GM18505 (cell line): Measurements from ENCODE around the gene FAM171A1.
"Not testable (repeated sequence)": the region's sequence is repeated elsewhere in the genome, so short reads cannot be mapped to it uniquely, and the experiment has no call there.

Source experiments
- ATAC-seq: cut with Tn5 transposase; IDR thresholded peaks from one replicate; pipeline ENCODE4 v1.9.1; 2021; ENCODE audit not compliant: unreplicated experiment
- POLR2A ChIP-seq: IDR thresholded peaks from 4 replicates; pipeline ENCODE4 v1.6.1; 2011; ENCODE audit warnings: borderline replicate concordance; ENCODE audit not compliant: insufficient read depth, insufficient read length; ENCODE audit errors: extremely low read depth

Gene FAM171A1

DNA sequence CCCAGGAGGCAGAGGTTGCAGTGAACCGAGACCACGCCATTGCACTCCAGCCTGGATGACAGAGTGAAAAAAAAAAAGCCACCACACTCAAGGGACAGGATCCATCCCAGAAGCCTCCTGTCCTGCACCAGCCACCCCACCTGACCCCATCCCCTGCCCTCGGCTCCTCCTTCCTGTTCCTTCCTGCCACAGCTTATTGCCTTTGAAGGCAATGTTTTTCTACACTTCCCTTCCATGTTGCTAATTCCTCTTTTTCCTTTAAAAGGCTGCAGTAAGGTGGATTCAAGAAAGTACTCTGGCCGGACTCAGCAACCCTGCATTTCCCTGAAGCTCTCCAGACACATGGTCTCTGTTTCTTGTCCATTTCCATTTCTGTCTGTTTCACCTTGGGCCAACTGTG lies 80.9 kb downstream of the FAM171A1 start:
- no peak for TF ChIP-seq POLR2A
- no peak for ATAC-seq

DNA sequence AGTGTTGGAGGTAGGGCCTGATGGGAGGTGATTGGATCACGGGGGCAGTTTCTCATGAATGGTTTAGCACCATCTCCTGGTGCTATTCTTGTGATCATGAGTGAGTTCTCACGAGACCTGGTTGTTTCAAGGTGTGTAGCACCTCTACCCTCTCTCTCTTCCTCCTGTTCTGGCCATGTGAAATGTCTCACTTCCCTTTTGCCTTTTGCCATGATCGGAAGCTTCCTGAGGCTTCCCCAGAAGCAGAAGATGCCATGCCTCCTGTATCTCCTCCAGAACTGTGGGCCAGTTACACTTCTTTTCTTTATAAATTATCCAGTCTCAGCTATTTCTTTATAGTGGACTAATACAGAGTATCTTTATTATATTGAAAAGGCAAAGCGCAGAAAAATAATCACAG lies 90.1 kb downstream of the FAM171A1 start:
- no peak for TF ChIP-seq POLR2A
- ATAC-seq, result no peak

- ATAC-seq, result no peak
- no peak for TF ChIP-seq POLR2A
Observed at GRCh38 chr10:15280462-15280861, 90.6 kb downstream of the FAM171A1 start.

GRCh38 chr10:15279236-15279635 lies 91.9 kb downstream of the FAM171A1 start:
- TF ChIP-seq POLR2A, result no peak
- ATAC-seq, result no peak

DNA sequence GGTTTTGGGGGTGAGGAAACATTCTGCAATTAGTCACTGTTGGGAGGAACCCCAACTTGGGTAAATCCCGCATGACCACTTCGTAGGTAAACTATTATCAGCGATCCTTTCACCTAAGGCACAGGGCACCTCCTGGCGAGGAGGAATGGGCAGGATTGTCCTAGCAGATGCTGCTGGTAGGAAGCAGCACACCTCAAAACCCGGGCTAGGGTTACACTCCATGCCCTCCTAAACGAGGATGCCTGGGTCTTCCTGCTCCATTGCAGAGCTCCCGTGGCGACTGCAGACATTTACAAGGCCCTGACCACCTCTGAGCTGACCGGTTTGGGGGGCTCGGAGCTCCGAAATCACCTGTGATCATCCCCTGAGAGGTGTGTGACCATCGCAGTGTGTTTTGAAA lies 92.3 kb downstream of the FAM171A1 start:
- no peak for ATAC-seq
- no peak for TF ChIP-seq POLR2A

DNA sequence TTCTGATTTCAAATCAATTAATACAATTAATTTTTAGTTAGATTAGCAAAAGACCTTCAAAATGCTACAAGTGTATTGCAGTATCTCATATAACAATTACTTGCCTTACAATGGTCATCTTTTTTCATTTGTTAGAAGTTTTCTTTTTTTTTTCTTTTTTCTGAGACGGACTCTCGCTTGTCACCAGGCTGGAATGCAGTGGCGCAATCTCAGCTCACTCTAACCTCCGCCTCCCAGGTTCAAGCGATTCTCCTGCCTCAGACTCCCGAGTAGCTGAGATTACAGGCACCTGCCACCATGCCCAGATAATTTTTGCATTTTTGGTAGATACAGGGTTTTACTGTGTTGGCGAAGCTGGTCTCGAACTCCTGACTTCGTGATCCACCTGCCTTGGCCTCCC lies 95.0 kb downstream of the FAM171A1 start:
- ATAC-seq, result not testable (repeated sequence)

DNA sequence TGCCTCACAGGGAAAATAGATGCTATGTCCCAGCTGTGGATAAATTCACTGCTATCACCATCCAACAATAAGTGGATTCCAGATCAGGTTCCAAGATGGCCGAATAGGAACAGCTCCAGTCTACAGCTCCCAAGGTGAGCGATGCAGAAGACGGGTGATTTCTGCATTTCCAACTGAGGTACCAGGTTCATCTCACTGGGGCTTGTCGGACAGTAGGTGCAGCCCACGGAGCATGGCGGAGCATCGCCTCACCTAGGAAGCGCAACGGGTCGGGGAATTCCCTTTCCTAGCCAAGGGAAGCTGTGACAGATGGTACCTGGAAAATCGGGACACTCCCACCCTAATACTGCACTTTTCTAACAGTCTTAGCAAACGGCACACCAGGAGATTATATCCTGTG lies 101.3 kb downstream of the FAM171A1 start:
- ATAC-seq, result not testable (repeated sequence)

- ATAC-seq, result no peak
- no peak for TF ChIP-seq POLR2A
Observed at GRCh38 chr10:15267496-15267895, 103.6 kb downstream of the FAM171A1 start.

DNA sequence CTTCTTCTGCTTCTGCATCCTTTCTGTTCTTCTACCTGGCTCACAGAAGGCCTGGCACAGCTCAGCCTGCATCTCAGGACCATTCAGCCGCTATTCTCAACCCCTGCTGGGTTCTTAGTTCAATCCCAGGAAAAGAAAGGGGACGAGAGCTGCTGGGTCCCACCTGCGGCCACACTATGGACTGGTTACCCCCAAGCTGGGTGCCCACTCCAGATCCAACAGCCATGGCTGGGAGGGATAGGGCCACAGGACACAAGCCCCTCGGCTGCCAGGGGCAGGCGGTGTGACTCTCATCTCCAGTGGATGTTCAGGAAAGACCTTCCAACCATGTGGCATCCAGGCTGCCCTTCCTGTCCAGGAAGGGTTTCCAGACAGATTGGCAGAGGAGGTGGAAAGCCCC lies 105.0 kb downstream of the FAM171A1 start:
- TF ChIP-seq POLR2A, result no peak
- ATAC-seq, result no peak

- no peak for ATAC-seq
- no peak for TF ChIP-seq POLR2A
Observed at GRCh38 chr10:15265558-15265957, 105.5 kb downstream of the FAM171A1 start.

GRCh38 chr10:15265056-15265455 lies 106.0 kb downstream of the FAM171A1 start:
- ATAC-seq, result no peak
- TF ChIP-seq POLR2A, result no peak

GRCh38 chr10:15263657-15264323 lies 107.3 kb downstream of the FAM171A1 start:
- ATAC-seq, result no peak
- no peak for TF ChIP-seq POLR2A

GRCh38 chr10:15262036-15262713 lies 108.9 kb downstream of the FAM171A1 start:
- no peak for ATAC-seq

DNA sequence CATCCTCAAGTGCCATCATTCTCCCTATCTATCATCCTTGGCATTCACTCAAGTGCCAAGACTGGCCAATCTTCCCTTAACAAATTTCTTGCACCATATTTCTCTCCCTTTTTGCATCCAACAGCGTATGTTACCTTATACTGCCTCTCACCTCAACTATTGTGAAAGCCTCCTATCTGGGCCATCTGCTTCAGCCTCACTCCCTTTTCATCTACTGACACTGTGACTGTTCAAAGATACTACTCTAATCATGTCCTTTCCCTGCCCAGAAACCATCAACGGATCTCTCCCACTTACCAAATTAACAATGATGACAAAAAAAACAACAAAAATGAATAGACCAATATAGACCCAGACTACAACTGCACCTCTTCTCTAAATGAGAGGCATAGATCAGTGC lies 112.0 kb downstream of the FAM171A1 start:
- ATAC-seq, result no peak
- no peak for TF ChIP-seq POLR2A

More at GRCh38 chr10:15262036-15262713, 108.9 kb downstream of the FAM171A1 start:
- TF ChIP-seq POLR2A, result no peak

- no peak for TF ChIP-seq POLR2A
- no peak for ATAC-seq
Observed at GRCh38 chr10:15258255-15258654, 112.8 kb downstream of the FAM171A1 start.

- no peak for ATAC-seq
- TF ChIP-seq POLR2A, result no peak
Observed at GRCh38 chr10:15255961-15256360, 115.1 kb downstream of the FAM171A1 start.
